22Rv1 (cell line): Measurements from ENCODE around the gene SLC6A2.

ENCODE experiments used
- CTCF ChIP-seq: fragments of 450-650 bp; IDR thresholded peaks from 2 replicates; pipeline ENCODE4 v1.5.1; 2017; ENCODE audit warnings: mild to moderate bottlenecking
- ZFX ChIP-seq: fragments of 450-650 bp; IDR thresholded peaks from 2 replicates; pipeline ENCODE4 v1.6.1; 2017; ENCODE audit warnings: antibody characterized with exemption, borderline replicate concordance

- TF ChIP-seq CTCF (no peak), ZFX (no peak)
Measured at GRCh38 chr16:55691771-55692170, 36.0 kb downstream of the SLC6A2 start.
